GM12864 (cell line): Measurements from ENCODE around the gene TLX1.

Experiments
- DNase-seq: peaks from one replicate; pipeline ENCODE4 v3.0.0-alpha.2; 2011; ENCODE audit warnings: low read depth
- H3K4me3 ChIP-seq: 2 replicates; pipeline ENCODE4 v1.5.1; 2011; ENCODE audit warnings: mild to moderate bottlenecking, low read depth, low read length, control low read depth
- CTCF ChIP-seq: IDR thresholded peaks from 2 replicates; pipeline ENCODE4 v1.5.1; 2011; ENCODE audit warnings: low read depth, mild to moderate bottlenecking, moderate library complexity, low read length, control low read depth, inconsistent platforms; ENCODE audit errors: missing control alignments

The TLX1 gene

DNA sequence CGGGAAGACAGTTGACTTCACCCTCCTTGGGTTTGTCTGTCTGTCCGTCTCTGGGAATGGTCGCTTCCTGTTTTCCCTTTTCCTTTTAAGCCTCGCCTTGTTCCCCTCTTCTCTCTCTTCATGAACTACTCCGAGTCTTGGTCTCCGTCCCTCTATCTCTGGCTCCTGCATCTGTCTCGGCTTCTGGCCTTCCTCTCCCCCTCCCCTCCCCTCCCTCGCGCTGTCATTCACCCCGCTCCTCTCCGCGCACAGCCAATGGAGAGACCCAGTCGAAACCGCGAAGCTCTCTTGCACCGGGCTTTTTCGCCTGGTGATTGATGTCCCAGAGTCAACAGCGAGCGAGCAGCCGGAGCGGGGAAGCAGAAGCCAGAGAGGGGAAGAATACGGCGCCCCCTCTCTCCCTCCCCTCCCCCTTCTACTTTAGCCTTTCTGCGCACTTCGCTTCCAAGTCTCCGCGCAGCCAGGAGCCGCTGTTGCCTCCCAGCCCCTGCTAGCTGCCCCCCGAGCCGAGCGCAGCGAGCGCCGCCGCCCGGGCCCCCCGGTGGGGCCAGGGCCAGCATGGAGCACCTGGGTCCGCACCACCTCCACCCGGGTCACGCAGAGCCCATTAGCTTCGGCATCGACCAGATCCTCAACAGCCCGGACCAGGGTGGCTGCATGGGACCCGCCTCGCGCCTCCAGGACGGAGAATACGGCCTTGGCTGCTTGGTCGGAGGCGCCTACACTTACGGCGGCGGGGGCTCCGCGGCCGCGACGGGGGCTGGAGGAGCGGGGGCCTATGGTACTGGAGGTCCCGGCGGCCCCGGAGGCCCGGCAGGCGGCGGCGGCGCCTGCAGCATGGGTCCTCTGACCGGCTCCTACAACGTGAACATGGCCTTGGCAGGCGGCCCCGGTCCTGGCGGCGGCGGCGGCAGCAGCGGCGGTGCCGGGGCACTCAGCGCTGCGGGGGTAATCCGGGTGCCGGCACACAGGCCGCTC is at the start of gene TLX1:
Gene TLX1, plus strand, starts transcription at position 317 of the 978 bp plus-strand sequence. Its CDS starts 242 bp downstream, at position 559.
- H3K4me3 ChIP-seq = no peak within 1 kb of the TSS
- TF ChIP-seq CTCF = no peak
- DNase-seq = no peak

GRCh38 chr10:101085846-101086245 is 45.3 kb upstream of the TLX1 start:
- no peak for DNase-seq
- no peak overlapping the region for H3K4me3 ChIP-seq
- no peak for TF ChIP-seq CTCF

DNA sequence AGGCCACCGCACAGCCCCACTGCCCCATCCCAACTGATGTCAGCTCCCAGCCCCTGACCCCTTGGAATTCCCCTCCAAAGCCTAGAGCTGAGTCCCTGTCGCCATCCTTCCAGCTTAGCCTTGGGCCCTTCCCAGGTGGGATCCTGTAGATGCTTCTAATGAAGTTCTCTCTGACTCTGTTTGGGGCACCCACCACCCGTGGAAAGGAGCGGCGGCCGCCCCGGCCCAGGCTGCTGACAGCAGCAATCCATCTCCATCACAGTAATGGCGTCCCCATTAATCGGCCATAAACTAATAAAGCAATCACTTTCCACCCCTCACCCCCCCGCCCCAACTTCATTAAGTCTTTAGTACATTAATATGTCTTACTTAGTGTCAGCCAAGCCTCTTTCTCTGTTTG is 43.7 kb upstream of the TLX1 start:
- no peak for DNase-seq
- H3K4me3 ChIP-seq = no peak overlapping the region
- no peak for TF ChIP-seq CTCF

DNA sequence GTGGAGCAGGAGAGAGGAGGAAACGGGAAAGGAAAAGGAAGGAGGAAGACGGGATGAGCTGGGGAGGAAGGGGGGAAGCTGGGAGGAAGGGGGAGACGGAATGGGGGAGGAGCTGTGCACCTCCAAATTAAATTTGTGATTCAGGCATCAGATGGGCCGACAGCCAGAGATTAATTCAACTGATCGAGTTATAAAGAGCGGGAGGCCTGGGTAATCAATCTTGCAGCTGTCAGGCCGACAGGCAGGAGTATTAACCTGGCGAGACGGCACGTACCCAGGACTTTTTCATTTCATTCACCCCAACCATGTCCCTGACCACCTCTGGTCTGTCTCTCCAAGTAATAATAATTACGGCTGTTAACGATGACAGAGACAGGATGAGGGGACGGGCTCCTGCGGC is 43.1 kb upstream of the TLX1 start:
- DNase-seq = no peak
- TF ChIP-seq CTCF = no peak

DNA sequence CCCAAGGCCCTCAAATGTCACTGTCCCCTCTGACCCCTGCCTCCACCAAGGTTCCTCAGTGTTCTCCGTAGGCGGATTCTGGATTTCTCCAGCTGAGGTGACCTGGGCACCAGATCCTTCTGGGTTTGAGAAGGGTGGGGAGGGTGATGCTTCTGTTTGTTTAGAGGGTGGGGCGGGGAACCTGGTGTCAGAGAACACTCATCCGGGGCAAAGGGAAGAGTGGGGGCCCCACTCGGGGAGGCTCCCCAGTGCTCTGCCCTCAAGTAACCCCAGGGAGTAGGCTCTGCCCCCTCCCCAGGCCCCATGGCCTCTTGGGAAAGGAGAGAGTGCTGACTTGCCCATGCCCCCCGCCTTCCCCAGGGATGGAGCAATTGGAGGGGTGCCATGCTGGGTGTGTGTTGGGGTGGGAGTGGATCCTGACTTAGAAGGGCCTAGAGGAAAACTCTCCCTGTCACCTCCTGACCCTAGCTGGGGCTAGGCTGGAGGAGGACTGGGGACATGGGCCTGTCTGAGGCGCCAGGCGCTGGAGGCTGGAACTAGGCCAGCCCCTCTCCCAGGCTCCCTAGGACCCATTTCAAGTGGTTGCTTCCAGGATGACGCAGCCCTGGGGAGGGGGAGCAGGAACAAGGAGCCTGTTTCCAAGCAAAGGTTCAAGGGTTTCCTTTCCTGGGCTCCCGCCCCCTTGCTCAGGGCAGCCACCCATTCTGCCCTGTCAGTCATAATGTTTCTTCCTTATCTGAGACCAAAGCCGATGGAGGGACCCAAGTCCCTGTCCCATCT is 41.4 kb upstream of the TLX1 start:
- no peak overlapping the region for H3K4me3 ChIP-seq
- DNase-seq = no peak
- TF ChIP-seq CTCF = no peak

More for the DNA sequence above, 43.1 kb upstream of the TLX1 start:
- no peak overlapping the region for H3K4me3 ChIP-seq

- TF ChIP-seq CTCF = no peak
- no peak overlapping the region for H3K4me3 ChIP-seq
- DNase-seq = no peak
These were observed 40.5 kb upstream of the TLX1 start for GRCh38 chr10:101090597-101090996.
